ENCODE data around the gene HP.
"Not testable (repeated sequence)": the region's sequence is repeated elsewhere in the genome, so short reads cannot be mapped to it uniquely, and the experiment has no call there.

Gene HP

GRCh38 chr16:72044825-72045359 is 9.4 kb upstream of the HP start:
- Histone ChIP-seq H3K4me1 (no peaks in the 10 kb centered on the region), H3K36me3 (no peaks in the 10 kb centered on the region), H3K4me3 (ENCODE audit: low read depth, low read length) (no peak overlapping the region), H3K9me3 (no peaks in the 10 kb centered on the region; the same call in 1 of the 2 replicates), H3K27me3 (no peaks in the 10 kb centered on the region)
- TF ChIP-seq CTCF (IDR thresholded peaks at IDR 0.05; ENCODE audit: low read depth, low read length) = no peak
- no peak for DNase-seq

- Histone ChIP-seq H3K4me3 (ENCODE audit: low read depth, low read length) (no peak overlapping the region), H3K9me3 (no peaks in the 10 kb centered on the region; the same call in 1 of the 2 replicates), H3K27me3 (no peaks in the 10 kb centered on the region), H3K36me3 (no peaks in the 10 kb centered on the region), H3K4me1 (no peaks in the 10 kb centered on the region)
- no peak for DNase-seq
- no peak for TF ChIP-seq CTCF (IDR thresholded peaks at IDR 0.05; ENCODE audit: low read depth, low read length)
Observed at GRCh38 chr16:72049110-72049509, 5.2 kb upstream of the HP start.

GRCh38 chr16:72050769-72051464 is 3.4 kb upstream of the HP start:
- no peaks in the 10 kb centered on the region for H3K36me3 ChIP-seq
- H3K4me1 ChIP-seq = no peaks in the 10 kb centered on the region
- H3K27me3 ChIP-seq = no peaks in the 10 kb centered on the region
- H3K9me3 ChIP-seq = no peaks in the 10 kb centered on the region; the same call in 1 of the 2 replicates
- H3K4me3 ChIP-seq (ENCODE audit: low read depth, low read length) = no peak overlapping the region
- no peak for DNase-seq
- TF ChIP-seq CTCF (IDR thresholded peaks at IDR 0.05; ENCODE audit: low read depth, low read length) = no peak

GRCh38 chr16:72051818-72052217 is 2.5 kb upstream of the HP start:
- Histone ChIP-seq H3K4me3 (ENCODE audit: low read depth, low read length) (no peak overlapping the region), H3K4me1 (no peaks in the 10 kb centered on the region)
- no peak for TF ChIP-seq CTCF (IDR thresholded peaks at IDR 0.05; ENCODE audit: low read depth, low read length)

GRCh38 chr16:72055911-72056310 is 1.6 kb downstream of the HP start:
- no peak for DNase-seq
- H3K36me3 ChIP-seq = no peaks in the 10 kb centered on the region
- H3K27me3 ChIP-seq = no peaks in the 10 kb centered on the region
- no peak for TF ChIP-seq CTCF (IDR thresholded peaks at IDR 0.05; ENCODE audit: low read depth, low read length)
- H3K4me1 ChIP-seq = no peaks in the 10 kb centered on the region
- no peak overlapping the region for H3K4me3 ChIP-seq (ENCODE audit: low read depth, low read length)
- no peaks in the 10 kb centered on the region for H3K9me3 ChIP-seq

More at GRCh38 chr16:72051818-72052217, 2.5 kb upstream of the HP start:
- Histone ChIP-seq H3K27me3 (no peaks in the 10 kb centered on the region), H3K9me3 (no peaks in the 10 kb centered on the region; the same call in 1 of the 2 replicates), H3K36me3 (no peaks in the 10 kb centered on the region)
- no peak for DNase-seq

- not testable (repeated sequence) for H3K36me3 ChIP-seq; H3K4me3 ChIP-seq (ENCODE audit: low read depth, low read length); H3K9me3 ChIP-seq; H3K4me1 ChIP-seq; H3K27me3 ChIP-seq; DNase-seq
Observed at GRCh38 chr16:72057313-72057712, 3.0 kb downstream of the HP start.

GRCh38 chr16:72059060-72059459 is 4.8 kb downstream of the HP start:
- H3K9me3 ChIP-seq; DNase-seq; H3K4me1 ChIP-seq; H3K4me3 ChIP-seq (ENCODE audit: low read depth, low read length); H3K36me3 ChIP-seq; H3K27me3 ChIP-seq: not testable (repeated sequence)
